Liver (tissue), 9 donors: Measurements from ENCODE around the gene PKMYT1. TPM values are rescaled to one million over a fixed set of nuclear protein-coding genes. Genes with fewer than 3 reads are reported as not detected.

Experiments
- DNase-seq: peaks from one replicate; pipeline ENCODE4 v3.0.0-alpha.2; 2017; ENCODE audit warnings: low spot score
- H3K27ac ChIP-seq, 2 donors: one replicate each; pipeline ENCODE4 v1.7.0; 2013; ENCODE audit warnings: inconsistent platforms in 2 of 2, low read length in 2 of 2, control low read depth in 1 of 2, low read depth in 1 of 2, mild to moderate bottlenecking in 1 of 2
- H3K27me3 ChIP-seq, 4 donors: one replicate each; pipeline versions ENCODE4 v1.6.1 to v1.7.0; 2013; ENCODE audit warnings: low read length in 3 of 4, inconsistent platforms in 1 of 4, mild to moderate bottlenecking in 1 of 4, moderate library complexity in 1 of 4; ENCODE audit not compliant: control insufficient read depth in 4 of 4, insufficient read depth in 4 of 4
- H3K36me3 ChIP-seq, 4 donors: one replicate each; pipeline versions ENCODE4 v1.6.1 to v1.7.0; 2013; ENCODE audit warnings: low read length in 3 of 4, mild to moderate bottlenecking in 3 of 4, low read depth in 1 of 4, moderate library complexity in 1 of 4; ENCODE audit not compliant: control insufficient read depth in 4 of 4, insufficient read depth in 3 of 4
- H3K4me1 ChIP-seq, 4 donors: one replicate each; pipeline versions ENCODE4 v1.6.1 to v1.7.0; 2013; ENCODE audit warnings: low read length in 3 of 4, mild to moderate bottlenecking in 3 of 4, moderate library complexity in 1 of 4; ENCODE audit not compliant: control insufficient read depth in 4 of 4, insufficient read depth in 4 of 4
- H3K4me3 ChIP-seq, 3 donors: one replicate each; pipeline versions ENCODE4 v1.6.1 to v1.7.0; 2013; ENCODE audit warnings: low read length in 3 of 3, control low read depth in 1 of 3, low read depth in 1 of 3, mild to moderate bottlenecking in 1 of 3
- H3K9ac ChIP-seq, 2 donors: one replicate each; pipeline ENCODE4 v1.7.0; 2013; ENCODE audit warnings: low read length in 2 of 2, mild to moderate bottlenecking in 2 of 2, moderate library complexity in 2 of 2, control low read depth in 1 of 2, low read depth in 1 of 2
- H3K9me3 ChIP-seq, 4 donors: one replicate each; pipeline versions ENCODE4 v1.6.1 to v1.7.0; 2013; ENCODE audit warnings: low read length in 3 of 4; ENCODE audit not compliant: control insufficient read depth in 4 of 4
- ATF3 ChIP-seq: IDR thresholded peaks from 2 replicates; pipeline ENCODE4 v1.6.1; 2016; ENCODE audit warnings: antibody characterized with exemption
- CTCF ChIP-seq: fragments of 150-350 bp; IDR thresholded peaks from 2 replicates; pipeline ENCODE4 v1.5.1; 2017; ENCODE audit warnings: improper control_type of control experiment, low read depth, low read length; ENCODE audit not compliant: missing input control
- EGR1 ChIP-seq, 2 donors: IDR thresholded peaks; 2 replicates each; pipeline ENCODE4 v1.6.1; 2016 to 2018; ENCODE audit warnings: antibody characterized with exemption in 2 of 2, low read depth in 2 of 2
- FOXA2 ChIP-seq: IDR thresholded peaks from 2 replicates; pipeline ENCODE4 v1.6.1; 2016; ENCODE audit warnings: antibody characterized with exemption
- GABPA ChIP-seq, 2 donors: IDR thresholded peaks in 1 of 2; conservative IDR thresholded peaks in 1 of 2; 2 replicates each; pipeline ENCODE4 v1.6.1; 2016; ENCODE audit warnings: antibody characterized with exemption in 2 of 2, mild to moderate bottlenecking in 1 of 2, moderate library complexity in 1 of 2
- HNF4A ChIP-seq, 2 donors: conservative IDR thresholded peaks; 2 replicates each; pipeline ENCODE4 v1.6.1; 2016; ENCODE audit warnings: antibody characterized with exemption in 2 of 2, mild to moderate bottlenecking in 2 of 2
- HNF4G ChIP-seq: IDR thresholded peaks from 2 replicates; pipeline ENCODE4 v1.6.1; 2016; ENCODE audit warnings: antibody characterized with exemption
- JUND ChIP-seq, 2 donors: IDR thresholded peaks; 2 replicates each; pipeline ENCODE4 v1.6.1; 2016; ENCODE audit warnings: antibody characterized with exemption in 2 of 2
- MAX ChIP-seq: IDR thresholded peaks from 2 replicates; pipeline ENCODE4 v1.6.1; 2016; ENCODE audit warnings: antibody characterized with exemption
- REST ChIP-seq: IDR thresholded peaks from 2 replicates; pipeline ENCODE4 v1.6.1; 2016; ENCODE audit warnings: antibody characterized with exemption, mild to moderate bottlenecking
- RXRA ChIP-seq, 2 donors: IDR thresholded peaks; 2 replicates each; pipeline ENCODE4 v1.6.1; 2017 to 2018; ENCODE audit warnings: antibody characterized with exemption in 2 of 2, mild to moderate bottlenecking in 1 of 2
- SP1 ChIP-seq: IDR thresholded peaks from 2 replicates; pipeline ENCODE4 v1.6.1; 2018; ENCODE audit warnings: antibody characterized with exemption, mild to moderate bottlenecking
- TAF1 ChIP-seq: conservative IDR thresholded peaks from 2 replicates; pipeline ENCODE4 v1.6.1; 2016; ENCODE audit warnings: antibody characterized with exemption, mild to moderate bottlenecking
- YY1 ChIP-seq: IDR thresholded peaks from 2 replicates; pipeline ENCODE4 v1.6.1; 2016; ENCODE audit warnings: antibody characterized with exemption, mild to moderate bottlenecking
- WGBS: extraction: QIAGEN DNeasy Blood & Tissue Kit; methylation state at CpG from one replicate; pipeline ENCODE4 v1.1.7; 2013; 5-methylcytosine and 5-hydroxymethylcytosine counted together
- polyA plus RNA-seq, 2 donors: library from polyadenylated mRNA; stranded (reverse) in 1 of 2; unstranded in 1 of 2; fragments of 200-250 nt in 1 of 2; fragments of >200 nt in 1 of 2; fragmentation: Nextera tagmentation in 1 of 2; extraction: Ambion mirVana in 1 of 2; gene quantifications; one replicate each; pipeline versions ENCODE4 v1.2.1 to v1.2.3, GENCODE V29; 2013 to 2015
- total RNA-seq, 2 donors: library from RNA; depleted of rRNA; stranded (reverse); fragments of >200 nt; gene quantifications; one replicate each; pipeline ENCODE4 v1.2.3, GENCODE V29; 2014
- donor health status: healthy.
- donor health status: healthy.
- donor health status: healthy.
- donor health status: healthy.
- donor health status: healthy.

Gene PKMYT1
- total and polyA plus RNA-seq, 4 donors: 0.50 to 15.8 (median 2.6) TPM

GRCh38 chr16:2956579-2956956 is 23.7 kb downstream of the PKMYT1 start (continued):
- TF ChIP-seq HNF4A (conservative IDR thresholded peaks at IDR 0.05): no peak
- no peak for TF ChIP-seq TAF1

- H3K27ac ChIP-seq: no peak overlapping the region
- H3K9ac ChIP-seq: no peak overlapping the region
- WGBS: 35% methylated on average over 21 of the region's 21 CpGs
- H3K9me3 ChIP-seq: no peaks in the 10 kb centered on the region
- no peak overlapping the region for H3K4me3 ChIP-seq
- no peak for TF ChIP-seq MAX
- TF ChIP-seq ATF3: no peak
- TF ChIP-seq TAF1: no peak
- no peak for TF ChIP-seq RXRA (IDR thresholded peaks at IDR 0.05)
- no peak for TF ChIP-seq SP1
- TF ChIP-seq GABPA (IDR thresholded peaks at IDR 0.05 in 1 of 2, conservative IDR thresholded peaks at IDR 0.05 in 1 of 2): no peak
- TF ChIP-seq EGR1 (IDR thresholded peaks at IDR 0.05; ENCODE audit: low read depth in 2 of 2): no peak
- TF ChIP-seq FOXA2: no peak
- no peak for TF ChIP-seq HNF4G
- no peak for TF ChIP-seq CTCF
- TF ChIP-seq REST: no peak
- no peak for TF ChIP-seq JUND (IDR thresholded peaks at IDR 0.05)
- no peaks in the 10 kb centered on the region for H3K36me3 ChIP-seq
- no peak for DNase-seq
- H3K4me1 ChIP-seq: no peaks in the 10 kb centered on the region
- H3K27me3 ChIP-seq: peaks cover 0 to 2% (median 0%) of the 10 kb centered on the region in 4 donors
Observed at GRCh38 chr16:2955779-2956578, 24.3 kb downstream of the PKMYT1 start.

GRCh38 chr16:2955438-2955778 is 24.8 kb downstream of the PKMYT1 start:
- TF ChIP-seq SP1 (no peak), YY1 (no peak)
- DNase-seq: no peak
- no peaks in the 10 kb centered on the region for H3K36me3 ChIP-seq
- no peaks in the 10 kb centered on the region for H3K9me3 ChIP-seq
- WGBS: 46% methylated on average over 10 of the region's 10 CpGs
- H3K9ac ChIP-seq: no peak overlapping the region
- H3K27me3 ChIP-seq: peaks cover 0 to 2% (median 0%) of the 10 kb centered on the region in 4 donors
- no peak overlapping the region for H3K4me3 ChIP-seq
- no peak overlapping the region for H3K27ac ChIP-seq
- H3K4me1 ChIP-seq: no peaks in the 10 kb centered on the region
